ENCODE measurements around the gene CBLIF. TPM values are rescaled to one million over a fixed set of nuclear protein-coding genes. Genes with fewer than 3 reads are reported as not detected.
A peak's percentile ranks its signal among the peaks of the same experiment; 100 is the strongest.

Gene CBLIF
- total and polyA plus RNA-seq, 7 experiments from 2014 or later: not detected

GRCh38 chr11:59877784-59878183 is 32.5 kb upstream of the CBLIF start:
- H3K36me3 Mint-ChIP-seq: no peaks in the 10 kb centered on the region
- no peak for DNase-seq
- intact Hi-C loops (cut with micrococcal nuclease): no loop called here
- Histone ChIP-seq H3K27me3 (ENCODE audit: control insufficient read depth in 2 of 2, insufficient read depth in 2 of 2, low read length in 2 of 2) (no peaks in the 10 kb centered on the region), H3K9me3 (ENCODE audit: control insufficient read depth in 2 of 3, low read length in 3 of 3) (no peaks in the 10 kb centered on the region), H3K4me3 (ENCODE audit: low read length) (no peak overlapping the region), H3K27ac (ENCODE audit: low read depth, low read length) (no peak overlapping the region), H3K4me1 (ENCODE audit: control insufficient read depth in 2 of 2, insufficient read depth in 2 of 2, low read length in 2 of 2) (no peaks in the 10 kb centered on the region), H3K36me3 (ENCODE audit: control insufficient read depth in 2 of 3, insufficient read depth in 3 of 3, low read length in 3 of 3) (no peaks in the 10 kb centered on the region)
- H3K4me1 Mint-ChIP-seq: no peaks in the 10 kb centered on the region
- no peak for ATAC-seq
- H3K27me3 Mint-ChIP-seq: peaks cover 3 to 21% (median 18%) of the 10 kb centered on the region in 5 donors
- H3K9me3 Mint-ChIP-seq: no peaks in the 10 kb centered on the region
- H3K4me3 Mint-ChIP-seq: no peak overlapping the region
- no peak overlapping the region for H3K27ac Mint-ChIP-seq
- POLR2A ChIA-PET: no interaction called here
- CTCF ChIA-PET: no interaction called here

GRCh38 chr11:59877325-59877724 is 32.0 kb upstream of the CBLIF start:
- ATAC-seq (no peak), DNase-seq (no peak)
- Histone ChIP-seq H3K9me3 (ENCODE audit: control insufficient read depth in 2 of 3, low read length in 3 of 3) (no peaks in the 10 kb centered on the region), H3K27me3 (ENCODE audit: control insufficient read depth in 2 of 2, insufficient read depth in 2 of 2, low read length in 2 of 2) (no peaks in the 10 kb centered on the region), H3K36me3 (ENCODE audit: control insufficient read depth in 2 of 3, insufficient read depth in 3 of 3, low read length in 3 of 3) (no peaks in the 10 kb centered on the region), H3K4me1 (ENCODE audit: control insufficient read depth in 2 of 2, insufficient read depth in 2 of 2, low read length in 2 of 2) (no peaks in the 10 kb centered on the region), H3K4me3 (ENCODE audit: low read length) (no peak overlapping the region), H3K27ac (ENCODE audit: low read depth, low read length) (no peak overlapping the region)
- H3K9me3 Mint-ChIP-seq: no peaks in the 10 kb centered on the region
- no peaks in the 10 kb centered on the region for H3K4me1 Mint-ChIP-seq
- no peak overlapping the region for H3K4me3 Mint-ChIP-seq
- ChIA-PET CTCF (no interaction called here), POLR2A (no interaction called here)
- intact Hi-C loops (cut with micrococcal nuclease): no loop called here
- no peak overlapping the region for H3K27ac Mint-ChIP-seq
- H3K27me3 Mint-ChIP-seq: peaks cover 3 to 21% (median 18%) of the 10 kb centered on the region in 5 donors
- H3K36me3 Mint-ChIP-seq: no peaks in the 10 kb centered on the region

DNA sequence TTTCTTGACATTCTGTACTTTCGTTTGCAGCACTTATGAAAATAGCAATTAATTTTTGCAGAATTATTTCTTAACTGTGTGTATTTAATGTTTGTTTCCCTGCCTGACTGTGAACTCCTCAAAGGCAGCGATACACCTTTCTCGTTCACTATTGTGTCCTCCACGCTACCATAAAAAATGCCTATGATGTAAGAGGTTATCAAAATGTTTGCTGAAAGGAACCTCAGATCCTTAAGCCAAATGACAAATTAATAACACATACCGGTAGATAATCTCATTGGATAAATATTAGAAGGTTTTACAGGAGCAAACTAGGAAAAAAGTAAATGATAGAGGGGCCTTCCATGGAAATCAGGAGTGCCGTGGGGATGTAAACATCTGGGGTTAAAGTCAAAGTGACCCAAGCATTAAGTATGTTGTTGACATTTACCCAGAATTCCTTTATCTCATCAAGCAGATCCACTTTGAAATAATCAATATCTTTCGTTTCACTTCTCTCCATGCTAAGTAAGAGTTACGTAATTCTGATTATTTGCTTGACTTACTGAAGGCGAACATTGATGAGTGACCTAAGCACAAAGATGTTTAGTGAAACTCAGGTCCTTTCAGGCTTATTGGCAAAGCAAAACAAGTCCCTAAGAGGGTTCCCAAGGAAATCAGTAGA is 30.7 kb upstream of the CBLIF start:
- peaks cover 3 to 29% (median 21%) of the 10 kb centered on the region in 5 donors for H3K27me3 Mint-ChIP-seq
- intact Hi-C loops (cut with micrococcal nuclease): no loop called here
- Histone ChIP-seq H3K27me3 (ENCODE audit: control insufficient read depth in 2 of 2, insufficient read depth in 2 of 2, low read length in 2 of 2) (no peaks in the 10 kb centered on the region), H3K9me3 (ENCODE audit: control insufficient read depth in 2 of 3, low read length in 3 of 3) (no peaks in the 10 kb centered on the region), H3K36me3 (ENCODE audit: control insufficient read depth in 2 of 3, insufficient read depth in 3 of 3, low read length in 3 of 3) (no peaks in the 10 kb centered on the region), H3K4me1 (ENCODE audit: control insufficient read depth in 2 of 2, insufficient read depth in 2 of 2, low read length in 2 of 2) (no peaks in the 10 kb centered on the region), H3K4me3 (ENCODE audit: low read length) (no peak overlapping the region), H3K27ac (ENCODE audit: low read depth, low read length) (no peak overlapping the region)
- POLR2A ChIA-PET: no interaction called here
- no peak overlapping the region for H3K27ac Mint-ChIP-seq
- ATAC-seq (no peak), DNase-seq (no peak)
- no peaks in the 10 kb centered on the region for H3K4me1 Mint-ChIP-seq
- CTCF ChIA-PET: no interaction called here
- peaks cover 0 to 13% (median under 1%) of the 10 kb centered on the region in 11 donors for H3K9me3 Mint-ChIP-seq
- H3K4me3 Mint-ChIP-seq: no peak overlapping the region
- no peaks in the 10 kb centered on the region for H3K36me3 Mint-ChIP-seq

DNA sequence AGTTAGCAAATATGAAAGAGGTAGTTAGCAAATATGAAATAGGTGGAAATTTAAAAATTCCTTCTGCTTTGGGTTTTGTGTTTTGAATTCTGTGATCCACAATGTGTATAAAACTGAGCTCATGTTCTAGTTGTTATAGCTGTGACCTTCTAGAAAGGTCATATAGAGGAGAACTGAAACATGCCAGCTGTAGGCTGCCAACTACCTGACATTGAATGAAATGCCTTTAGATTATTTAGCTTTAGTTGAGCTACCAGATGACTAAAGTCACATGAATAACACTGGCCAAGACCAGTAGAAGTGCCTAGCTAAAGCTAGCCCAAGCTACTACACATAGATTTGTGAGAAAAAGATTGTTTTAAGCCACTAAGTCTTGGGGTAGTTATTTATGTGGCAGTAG is 26.8 kb upstream of the CBLIF start:
- H3K4me1 Mint-ChIP-seq: no peaks in the 10 kb centered on the region
- no peak for ATAC-seq
- H3K27ac ChIP-seq (ENCODE audit: low read depth, low read length): no peak overlapping the region
- peaks cover 14 to 29% (median 16%) of the 10 kb centered on the region in 5 donors for H3K27me3 Mint-ChIP-seq
- peaks cover 0 to 23% (median 4%) of the 10 kb centered on the region in 11 donors for H3K9me3 Mint-ChIP-seq
- intact Hi-C loops (cut with micrococcal nuclease): no loop called here
- H3K36me3 ChIP-seq (ENCODE audit: control insufficient read depth in 2 of 3, insufficient read depth in 3 of 3, low read length in 3 of 3): no peaks in the 10 kb centered on the region
- no peak overlapping the region for H3K4me3 ChIP-seq (ENCODE audit: low read length)
- H3K27ac Mint-ChIP-seq: no peak overlapping the region
- H3K36me3 Mint-ChIP-seq: no peaks in the 10 kb centered on the region
- H3K9me3 ChIP-seq (ENCODE audit: control insufficient read depth in 2 of 3, low read length in 3 of 3): no peaks in the 10 kb centered on the region
- CTCF ChIA-PET: no interaction called here
- H3K4me3 Mint-ChIP-seq: no peak overlapping the region
- POLR2A ChIA-PET: no interaction called here
- no peak for DNase-seq
- H3K27me3 ChIP-seq (ENCODE audit: control insufficient read depth in 2 of 2, insufficient read depth in 2 of 2, low read length in 2 of 2): no peaks in the 10 kb centered on the region
- no peaks in the 10 kb centered on the region for H3K4me1 ChIP-seq (ENCODE audit: control insufficient read depth in 2 of 2, insufficient read depth in 2 of 2, low read length in 2 of 2)

- Mint-ChIP-seq H3K27me3 (peaks cover 13 to 27% (median 26%) of the 10 kb centered on the region in 5 donors), H3K4me3 (no peak overlapping the region), H3K4me1 (peaks cover 0 to 3% (median 0%) of the 10 kb centered on the region in 7 donors), H3K9me3 (peaks cover 0 to 24% (median 4%) of the 10 kb centered on the region in 11 donors), H3K27ac (no peak overlapping the region), H3K36me3 (no peaks in the 10 kb centered on the region)
- ChIA-PET CTCF (no interaction called here), POLR2A (no interaction called here)
- no peaks in the 10 kb centered on the region for H3K27me3 ChIP-seq (ENCODE audit: control insufficient read depth in 2 of 2, insufficient read depth in 2 of 2, low read length in 2 of 2)
- ATAC-seq (no peak), DNase-seq (no peak)
- H3K4me1 ChIP-seq (ENCODE audit: control insufficient read depth in 2 of 2, insufficient read depth in 2 of 2, low read length in 2 of 2): no peaks in the 10 kb centered on the region
- H3K36me3 ChIP-seq (ENCODE audit: control insufficient read depth in 2 of 3, insufficient read depth in 3 of 3, low read length in 3 of 3): no peaks in the 10 kb centered on the region
- no peak overlapping the region for H3K4me3 ChIP-seq (ENCODE audit: low read length)
- intact Hi-C loops (cut with micrococcal nuclease): no loop called here
- H3K9me3 ChIP-seq (ENCODE audit: control insufficient read depth in 2 of 3, low read length in 3 of 3): no peaks in the 10 kb centered on the region
- no peak overlapping the region for H3K27ac ChIP-seq (ENCODE audit: low read depth, low read length)
Observed at GRCh38 chr11:59867946-59868345, 22.6 kb upstream of the CBLIF start.

DNA sequence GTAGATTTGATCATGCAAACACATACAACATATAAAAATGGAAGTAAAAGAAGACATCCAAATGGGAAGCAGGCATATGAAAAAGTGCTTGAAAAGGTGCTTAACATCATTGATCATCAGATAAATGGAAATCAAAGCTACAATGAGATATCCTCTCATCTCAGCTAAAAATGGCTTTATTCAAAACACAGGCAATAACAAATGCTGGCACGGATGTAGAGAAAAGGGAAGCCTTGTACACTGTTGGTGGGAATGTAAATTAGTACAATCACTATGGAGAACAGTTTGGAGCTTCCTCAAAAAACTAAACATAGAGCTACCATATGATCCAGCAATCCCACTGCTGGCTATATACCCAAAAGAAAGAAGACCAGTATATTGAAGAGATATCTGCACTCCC is 21.5 kb upstream of the CBLIF start:
- POLR2A ChIA-PET: no interaction called here
- intact Hi-C loops (cut with micrococcal nuclease): no loop called here
- ATAC-seq (no peak), DNase-seq (no peak)
- Histone ChIP-seq H3K4me1 (ENCODE audit: control insufficient read depth in 2 of 2, insufficient read depth in 2 of 2, low read length in 2 of 2) (no peaks in the 10 kb centered on the region), H3K9me3 (ENCODE audit: control insufficient read depth in 2 of 3, low read length in 3 of 3) (no peaks in the 10 kb centered on the region), H3K4me3 (ENCODE audit: low read length) (no peak overlapping the region), H3K36me3 (ENCODE audit: control insufficient read depth in 2 of 3, insufficient read depth in 3 of 3, low read length in 3 of 3) (no peaks in the 10 kb centered on the region), H3K27me3 (ENCODE audit: control insufficient read depth in 2 of 2, insufficient read depth in 2 of 2, low read length in 2 of 2) (no peaks in the 10 kb centered on the region), H3K27ac (ENCODE audit: low read depth, low read length) (no peak overlapping the region)
- CTCF ChIA-PET: no interaction called here
- Mint-ChIP-seq H3K36me3 (no peaks in the 10 kb centered on the region), H3K4me3 (no peak overlapping the region), H3K27ac (no peak overlapping the region), H3K9me3 (peaks cover 0 to 20% (median 4%) of the 10 kb centered on the region in 11 donors), H3K4me1 (peaks cover 0 to 3% (median 0%) of the 10 kb centered on the region in 7 donors), H3K27me3 (peaks cover 13 to 27% (median 25%) of the 10 kb centered on the region in 5 donors)

GRCh38 chr11:59866397-59866796 is 21.1 kb upstream of the CBLIF start, which contains the start of gene TCN1:
Gene TCN1 (minus strand): TSS chr11:59866487. CDS start chr11:59866470, 17 bp downstream.
- Mint-ChIP-seq H3K27ac (no peak within 1 kb of the TSS), H3K4me3 (no peak within 1 kb of the TSS), H3K9me3 (peaks cover 0 to 16% (median 4%) of the 10 kb centered on the region in 11 donors), H3K36me3 (no peaks in the 10 kb centered on the region), H3K27me3 (peaks cover 13 to 27% (median 21%) of the 10 kb centered on the region in 5 donors), H3K4me1 (peaks cover 0 to 3% (median 0%) of the 10 kb centered on the region in 7 donors)
- Histone ChIP-seq H3K27ac (ENCODE audit: low read depth, low read length) (no peak within 1 kb of the TSS), H3K27me3 (ENCODE audit: control insufficient read depth in 2 of 2, insufficient read depth in 2 of 2, low read length in 2 of 2) (no peaks in the 10 kb centered on the region), H3K36me3 (ENCODE audit: control insufficient read depth in 2 of 3, insufficient read depth in 3 of 3, low read length in 3 of 3) (no peaks in the 10 kb centered on the region), H3K4me3 (ENCODE audit: low read length) (no peak within 1 kb of the TSS), H3K4me1 (ENCODE audit: control insufficient read depth in 2 of 2, insufficient read depth in 2 of 2, low read length in 2 of 2) (no peaks in the 10 kb centered on the region), H3K9me3 (ENCODE audit: control insufficient read depth in 2 of 3, low read length in 3 of 3) (no peaks in the 10 kb centered on the region)
- CTCF ChIA-PET: no interaction called here
- POLR2A ChIA-PET: no interaction called here
- DNase-seq (no peak), ATAC-seq (peak; percentile 65)
- intact Hi-C loops (cut with micrococcal nuclease): no loop called here
